GM23338 (cell line): ENCODE measurements around the gene TTC28. TPM values are rescaled to one million over a fixed set of nuclear protein-coding genes. Genes with fewer than 3 reads are reported as not detected.

Experiments used
- ATAC-seq: fragments of 200-7000 bp; cut with Tn5 transposase; 3 replicates; pipeline ENCODE4 v1.9.1; 2020
- DNase-seq: peaks from one replicate; pipeline ENCODE4 v3.0.0-alpha.2; 2015; ENCODE audit warnings: low spot score
- H2AFZ ChIP-seq: fragments of 200-600 bp; sonication (generic); 2 replicates; pipeline ENCODE4 v1.8.0; 2016; ENCODE audit warnings: antibody characterized with exemption, mild to moderate bottlenecking, moderate library complexity
- H3F3A ChIP-seq: fragments of 200-600 bp; sonication (generic); replicated peaks from 2 replicates; pipeline ENCODE4 v1.8.0; 2017; ENCODE audit warnings: antibody characterized with exemption, mixed run types, low read depth
- H3K27ac ChIP-seq: fragments of 200-600 bp; sonication (generic); 2 replicates; pipeline ENCODE4 v1.6.1; 2016; ENCODE audit warnings: low read depth
- H3K27me3 ChIP-seq: fragments of 200-600 bp; sonication (generic); 2 replicates; pipeline ENCODE4 v1.8.0; 2016; ENCODE audit warnings: mild to moderate bottlenecking, mixed run types, moderate library complexity; ENCODE audit not compliant: insufficient read depth
- H3K36me3 ChIP-seq: fragments of 200-600 bp; sonication (generic); 2 replicates; pipeline ENCODE4 v1.8.0; 2016; ENCODE audit warnings: mild to moderate bottlenecking; ENCODE audit not compliant: insufficient read depth
- H3K4me1 ChIP-seq: fragments of 200-600 bp; sonication (generic); 2 replicates; pipeline ENCODE4 v1.8.0; 2016; ENCODE audit warnings: mild to moderate bottlenecking, moderate library complexity; ENCODE audit not compliant: insufficient read depth
- H3K4me2 ChIP-seq: fragments of 200-600 bp; sonication (generic); 2 replicates; pipeline ENCODE4 v1.7.1; 2017; ENCODE audit warnings: mixed run types
- H3K4me3 ChIP-seq: fragments of 200-600 bp; sonication (generic); 2 replicates; pipeline ENCODE4 v1.6.1; 2016; ENCODE audit warnings: mixed run types
- H3K79me2 ChIP-seq: fragments of 200-600 bp; sonication (generic); replicated peaks from 2 replicates; pipeline ENCODE4 v1.8.0; 2017; ENCODE audit warnings: mild to moderate bottlenecking; ENCODE audit not compliant: insufficient read depth
- H3K9me2 ChIP-seq: fragments of 200-600 bp; sonication (generic); 2 replicates; pipeline ENCODE4 v1.8.0; 2017; ENCODE audit not compliant: insufficient read depth
- H4K20me1 ChIP-seq: fragments of 200-600 bp; sonication (generic); replicated peaks from 2 replicates; pipeline ENCODE4 v1.8.0; 2017; ENCODE audit warnings: mild to moderate bottlenecking; ENCODE audit not compliant: insufficient read depth
- H3K27ac Mint-ChIP-seq: 2 replicates; pipeline ENCODE4 v1.8.0; 2020; ENCODE audit warnings: inconsistent platforms, mild to moderate bottlenecking, moderate library complexity, mixed read lengths
- H3K27me3 Mint-ChIP-seq: 3 replicates; pipeline ENCODE4 v1.8.0; 2022; ENCODE audit warnings: low read depth, mild to moderate bottlenecking, moderate library complexity, mixed read lengths, inconsistent platforms; ENCODE audit not compliant: insufficient read depth, poor library complexity
- H3K36me3 Mint-ChIP-seq: 3 replicates; pipeline ENCODE4 v1.8.0; 2021; ENCODE audit warnings: low read depth, mild to moderate bottlenecking, inconsistent platforms, moderate library complexity, mixed read lengths
- H3K4me1 Mint-ChIP-seq: 3 replicates; pipeline ENCODE4 v1.8.0; 2020; ENCODE audit warnings: mild to moderate bottlenecking, inconsistent platforms, mixed read lengths
- H3K4me3 Mint-ChIP-seq: 3 replicates; pipeline ENCODE4 v1.8.0; 2021; ENCODE audit warnings: moderate library complexity, mild to moderate bottlenecking, inconsistent platforms, mixed read lengths
- H3K9me3 Mint-ChIP-seq: 3 replicates; pipeline ENCODE4 v1.8.0; 2020; ENCODE audit warnings: moderate library complexity, mild to moderate bottlenecking, inconsistent platforms, mixed read lengths
- CREB1 ChIP-seq: fragments of 250-450 bp; sonication (Bioruptor Pico); IDR thresholded peaks from 2 replicates; pipeline ENCODE4 v1.5.0; 2020; ENCODE audit warnings: low read depth, mild to moderate bottlenecking, moderate library complexity
- EZH2 ChIP-seq: fragments of 200-600 bp; sonication (generic); IDR thresholded peaks from one replicate; pipeline ENCODE4 v1.8.0; 2017; ENCODE audit warnings: antibody characterized with exemption, mild to moderate bottlenecking, low read depth; ENCODE audit not compliant: unreplicated experiment
- EZH2phosphoT487 ChIP-seq: fragments of 200-600 bp; sonication (generic); IDR thresholded peaks from one replicate; pipeline ENCODE4 v1.8.1; 2018; ENCODE audit warnings: antibody characterized with exemption; ENCODE audit not compliant: unreplicated experiment
- JUNB ChIP-seq: IDR thresholded peaks from one replicate; pipeline ENCODE4 v1.6.1; 2016; ENCODE audit warnings: antibody characterized with exemption; ENCODE audit not compliant: unreplicated experiment
- NANOG ChIP-seq: IDR thresholded peaks from 2 replicates; pipeline ENCODE4 v1.6.1; 2016; ENCODE audit warnings: antibody characterized with exemption, borderline replicate concordance
- POLR2AphosphoS5 ChIP-seq: IDR thresholded peaks from 2 replicates; pipeline ENCODE4 v1.6.1; 2016; ENCODE audit warnings: antibody characterized with exemption, low read depth
- REST ChIP-seq: IDR thresholded peaks from one replicate; pipeline ENCODE4 v1.6.1; 2018; ENCODE audit warnings: antibody characterized with exemption; ENCODE audit not compliant: unreplicated experiment
- STAT1 ChIP-seq: IDR thresholded peaks from one replicate; pipeline ENCODE4 v1.6.1; 2016; ENCODE audit warnings: antibody characterized with exemption; ENCODE audit not compliant: unreplicated experiment
- ZNF114 ChIP-seq: fragments of 250-450 bp; sonication (Bioruptor Pico); IDR thresholded peaks from 2 replicates; pipeline ENCODE4 v1.5.0; 2020; ENCODE audit warnings: mild to moderate bottlenecking, moderate library complexity
- ZNF331 ChIP-seq: fragments of 250-450 bp; sonication (Bioruptor Pico); IDR thresholded peaks from 2 replicates; pipeline ENCODE4 v1.5.0; 2020; ENCODE audit warnings: low read depth, mild to moderate bottlenecking, moderate library complexity
- polyA plus RNA-seq: library from polyadenylated mRNA; unstranded; fragments of >200 nt; fragmentation: Nextera tagmentation; extraction: Ambion mirVana; gene quantifications from 2 replicates; pipeline ENCODE4 v1.2.1, GENCODE V29; 2016
- total RNA-seq: library from RNA; depleted of rRNA; stranded (reverse); fragments of >200 nt; shearing (Covaris generic); gene quantifications from 2 replicates; pipeline ENCODE4 v1.2.3, GENCODE V29; 2014
- TF ChIP-seq, protein P1 (sequence below): IDR thresholded peaks from 2 replicates; pipeline ENCODE4 v1.6.1; 2016; ENCODE audit warnings: antibody characterized with exemption
- TF ChIP-seq, protein P2 (sequence below), 2 experiments: fragments of 200-600 bp in 1 of 2; sonication (generic) in 1 of 2; conservative IDR thresholded peaks; 2 replicates each; pipeline versions ENCODE4 v1.5.1 to v1.6.1; 2016 to 2017; ENCODE audit warnings: antibody characterized with exemption in 2 of 2, low read depth in 2 of 2, mild to moderate bottlenecking in 2 of 2, moderate library complexity in 1 of 2
- TF ChIP-seq, protein P3 (sequence below): fragments of 250-450 bp; sonication (Bioruptor Pico); IDR thresholded peaks from 2 replicates; pipeline ENCODE4 v1.5.0; 2020; ENCODE audit warnings: mild to moderate bottlenecking, moderate library complexity

The TTC28 gene
- total and polyA plus RNA-seq, 2 experiments from 2014 or later = 4.5 to 16.1 TPM

DNA sequence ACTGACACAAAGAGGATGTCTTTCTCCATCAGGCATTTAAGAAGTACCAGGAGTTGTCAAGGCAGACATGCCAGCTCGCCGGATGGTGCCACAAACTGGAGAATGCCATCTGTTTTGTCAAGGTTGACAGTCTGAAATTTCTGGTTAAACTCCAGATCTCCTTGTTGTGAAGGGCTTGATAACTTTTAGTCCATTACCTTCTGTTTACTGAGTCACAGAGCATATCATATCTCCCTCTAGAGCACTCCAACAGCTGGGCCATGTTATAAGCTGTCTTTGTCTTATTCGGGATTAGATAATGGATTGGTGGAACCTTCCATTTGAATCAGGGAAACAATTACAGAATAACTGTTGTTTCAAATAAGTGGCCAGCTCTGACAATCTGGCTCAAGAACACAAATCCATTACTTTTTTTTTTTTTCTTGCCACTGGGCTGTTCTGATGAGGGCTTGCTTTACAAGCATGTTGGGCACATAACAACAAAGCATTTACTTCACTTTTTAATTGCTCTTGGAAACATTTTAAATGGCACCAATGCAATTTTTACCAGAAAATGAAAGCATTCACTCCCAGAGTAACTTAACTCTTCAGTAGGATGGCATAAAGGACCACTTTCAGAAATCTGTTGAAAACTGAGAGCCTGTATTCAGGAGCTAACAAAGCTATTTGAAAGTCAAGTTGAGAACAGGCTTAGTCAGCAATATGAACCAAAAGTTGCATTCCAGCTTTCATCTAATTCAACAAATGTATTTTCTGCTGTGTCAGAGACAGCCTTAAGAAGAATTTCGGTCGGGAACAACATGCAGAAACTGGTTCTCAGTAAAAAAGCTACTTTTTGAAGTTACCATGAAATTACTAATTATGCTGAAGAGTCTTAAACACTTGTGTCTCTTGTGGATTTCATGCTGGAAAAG lies 533.0 kb downstream of the TTC28 start:
- Histone ChIP-seq H3K79me2 (no peaks in the 10 kb centered on the region), H3K27ac (no peak overlapping the region), H2AFZ (no peak overlapping the region), H3K4me3 (no peak overlapping the region), H3K4me2 (no peak overlapping the region), H3K27me3 (no peaks in the 10 kb centered on the region), H3F3A (no peaks in the 10 kb centered on the region), H3K4me1 (peaks cover 10% of the 10 kb centered on the region), H3K36me3 (no peaks in the 10 kb centered on the region), H3K9me2 (no peaks in the 10 kb centered on the region), H4K20me1 (no peaks in the 10 kb centered on the region)
- H3K4me3 Mint-ChIP-seq = no peak overlapping the region
- DNase-seq (no peak), ATAC-seq (no peak)
- no peak overlapping the region for H3K27ac Mint-ChIP-seq
- H3K9me3 Mint-ChIP-seq = no peaks in the 10 kb centered on the region
- no peak for TF ChIP-seq REST
- TF ChIP-seq EZH2 = no peak
- no peak for TF ChIP-seq EZH2phosphoT487
- TF ChIP-seq STAT1 = no peak
- TF ChIP-seq POLR2AphosphoS5 = no peak
- TF ChIP-seq, protein P1, sequence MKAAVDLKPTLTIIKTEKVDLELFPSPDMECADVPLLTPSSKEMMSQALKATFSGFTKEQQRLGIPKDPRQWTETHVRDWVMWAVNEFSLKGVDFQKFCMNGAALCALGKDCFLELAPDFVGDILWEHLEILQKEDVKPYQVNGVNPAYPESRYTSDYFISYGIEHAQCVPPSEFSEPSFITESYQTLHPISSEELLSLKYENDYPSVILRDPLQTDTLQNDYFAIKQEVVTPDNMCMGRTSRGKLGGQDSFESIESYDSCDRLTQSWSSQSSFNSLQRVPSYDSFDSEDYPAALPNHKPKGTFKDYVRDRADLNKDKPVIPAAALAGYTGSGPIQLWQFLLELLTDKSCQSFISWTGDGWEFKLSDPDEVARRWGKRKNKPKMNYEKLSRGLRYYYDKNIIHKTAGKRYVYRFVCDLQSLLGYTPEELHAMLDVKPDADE = no peak
- no peak for TF ChIP-seq ZNF331
- TF ChIP-seq, protein P2, sequence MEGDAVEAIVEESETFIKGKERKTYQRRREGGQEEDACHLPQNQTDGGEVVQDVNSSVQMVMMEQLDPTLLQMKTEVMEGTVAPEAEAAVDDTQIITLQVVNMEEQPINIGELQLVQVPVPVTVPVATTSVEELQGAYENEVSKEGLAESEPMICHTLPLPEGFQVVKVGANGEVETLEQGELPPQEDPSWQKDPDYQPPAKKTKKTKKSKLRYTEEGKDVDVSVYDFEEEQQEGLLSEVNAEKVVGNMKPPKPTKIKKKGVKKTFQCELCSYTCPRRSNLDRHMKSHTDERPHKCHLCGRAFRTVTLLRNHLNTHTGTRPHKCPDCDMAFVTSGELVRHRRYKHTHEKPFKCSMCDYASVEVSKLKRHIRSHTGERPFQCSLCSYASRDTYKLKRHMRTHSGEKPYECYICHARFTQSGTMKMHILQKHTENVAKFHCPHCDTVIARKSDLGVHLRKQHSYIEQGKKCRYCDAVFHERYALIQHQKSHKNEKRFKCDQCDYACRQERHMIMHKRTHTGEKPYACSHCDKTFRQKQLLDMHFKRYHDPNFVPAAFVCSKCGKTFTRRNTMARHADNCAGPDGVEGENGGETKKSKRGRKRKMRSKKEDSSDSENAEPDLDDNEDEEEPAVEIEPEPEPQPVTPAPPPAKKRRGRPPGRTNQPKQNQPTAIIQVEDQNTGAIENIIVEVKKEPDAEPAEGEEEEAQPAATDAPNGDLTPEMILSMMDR (conservative IDR thresholded peaks at IDR 0.05; ENCODE audit: low read depth in 2 of 2) = no peak
- no peak for TF ChIP-seq JUNB
- TF ChIP-seq, protein P3, sequence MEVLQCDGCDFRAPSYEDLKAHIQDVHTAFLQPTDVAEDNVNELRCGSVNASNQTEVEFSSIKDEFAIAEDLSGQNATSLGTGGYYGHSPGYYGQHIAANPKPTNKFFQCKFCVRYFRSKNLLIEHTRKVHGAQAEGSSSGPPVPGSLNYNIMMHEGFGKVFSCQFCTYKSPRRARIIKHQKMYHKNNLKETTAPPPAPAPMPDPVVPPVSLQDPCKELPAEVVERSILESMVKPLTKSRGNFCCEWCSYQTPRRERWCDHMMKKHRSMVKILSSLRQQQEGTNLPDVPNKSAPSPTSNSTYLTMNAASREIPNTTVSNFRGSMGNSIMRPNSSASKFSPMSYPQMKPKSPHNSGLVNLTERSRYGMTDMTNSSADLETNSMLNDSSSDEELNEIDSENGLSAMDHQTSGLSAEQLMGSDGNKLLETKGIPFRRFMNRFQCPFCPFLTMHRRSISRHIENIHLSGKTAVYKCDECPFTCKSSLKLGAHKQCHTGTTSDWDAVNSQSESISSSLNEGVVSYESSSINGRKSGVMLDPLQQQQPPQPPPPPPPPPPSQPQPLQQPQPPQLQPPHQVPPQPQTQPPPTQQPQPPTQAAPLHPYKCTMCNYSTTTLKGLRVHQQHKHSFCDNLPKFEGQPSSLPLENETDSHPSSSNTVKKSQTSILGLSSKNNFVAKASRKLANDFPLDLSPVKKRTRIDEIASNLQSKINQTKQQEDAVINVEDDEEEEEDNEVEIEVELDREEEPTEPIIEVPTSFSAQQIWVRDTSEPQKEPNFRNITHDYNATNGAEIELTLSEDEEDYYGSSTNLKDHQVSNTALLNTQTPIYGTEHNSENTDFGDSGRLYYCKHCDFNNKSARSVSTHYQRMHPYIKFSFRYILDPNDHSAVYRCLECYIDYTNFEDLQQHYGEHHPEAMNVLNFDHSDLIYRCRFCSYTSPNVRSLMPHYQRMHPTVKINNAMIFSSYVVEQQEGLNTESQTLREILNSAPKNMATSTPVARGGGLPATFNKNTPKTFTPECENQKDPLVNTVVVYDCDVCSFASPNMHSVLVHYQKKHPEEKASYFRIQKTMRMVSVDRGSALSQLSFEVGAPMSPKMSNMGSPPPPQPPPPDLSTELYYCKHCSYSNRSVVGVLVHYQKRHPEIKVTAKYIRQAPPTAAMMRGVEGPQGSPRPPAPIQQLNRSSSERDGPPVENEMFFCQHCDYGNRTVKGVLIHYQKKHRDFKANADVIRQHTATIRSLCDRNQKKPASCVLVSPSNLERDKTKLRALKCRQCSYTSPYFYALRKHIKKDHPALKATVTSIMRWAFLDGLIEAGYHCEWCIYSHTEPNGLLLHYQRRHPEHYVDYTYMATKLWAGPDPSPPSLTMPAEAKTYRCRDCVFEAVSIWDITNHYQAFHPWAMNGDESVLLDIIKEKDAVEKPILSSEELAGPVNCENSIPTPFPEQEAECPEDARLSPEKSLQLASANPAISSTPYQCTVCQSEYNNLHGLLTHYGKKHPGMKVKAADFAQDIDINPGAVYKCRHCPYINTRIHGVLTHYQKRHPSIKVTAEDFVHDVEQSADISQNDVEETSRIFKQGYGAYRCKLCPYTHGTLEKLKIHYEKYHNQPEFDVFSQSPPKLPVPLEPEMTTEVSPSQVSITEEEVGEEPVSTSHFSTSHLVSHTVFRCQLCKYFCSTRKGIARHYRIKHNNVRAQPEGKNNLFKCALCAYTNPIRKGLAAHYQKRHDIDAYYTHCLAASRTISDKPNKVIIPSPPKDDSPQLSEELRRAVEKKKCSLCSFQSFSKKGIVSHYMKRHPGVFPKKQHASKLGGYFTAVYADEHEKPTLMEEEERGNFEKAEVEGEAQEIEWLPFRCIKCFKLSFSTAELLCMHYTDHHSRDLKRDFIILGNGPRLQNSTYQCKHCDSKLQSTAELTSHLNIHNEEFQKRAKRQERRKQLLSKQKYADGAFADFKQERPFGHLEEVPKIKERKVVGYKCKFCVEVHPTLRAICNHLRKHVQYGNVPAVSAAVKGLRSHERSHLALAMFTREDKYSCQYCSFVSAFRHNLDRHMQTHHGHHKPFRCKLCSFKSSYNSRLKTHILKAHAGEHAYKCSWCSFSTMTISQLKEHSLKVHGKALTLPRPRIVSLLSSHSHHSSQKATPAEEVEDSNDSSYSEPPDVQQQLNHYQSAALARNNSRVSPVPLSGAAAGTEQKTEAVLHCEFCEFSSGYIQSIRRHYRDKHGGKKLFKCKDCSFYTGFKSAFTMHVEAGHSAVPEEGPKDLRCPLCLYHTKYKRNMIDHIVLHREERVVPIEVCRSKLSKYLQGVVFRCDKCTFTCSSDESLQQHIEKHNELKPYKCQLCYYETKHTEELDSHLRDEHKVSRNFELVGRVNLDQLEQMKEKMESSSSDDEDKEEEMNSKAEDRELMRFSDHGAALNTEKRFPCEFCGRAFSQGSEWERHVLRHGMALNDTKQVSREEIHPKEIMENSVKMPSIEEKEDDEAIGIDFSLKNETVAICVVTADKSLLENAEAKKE (CRISPR knock-in tag) = no peak
- TF ChIP-seq ZNF114 (CRISPR knock-in tag) = no peak
- no peak for TF ChIP-seq NANOG
- TF ChIP-seq CREB1 = no peak
- no peaks in the 10 kb centered on the region for H3K36me3 Mint-ChIP-seq
- no peaks in the 10 kb centered on the region for H3K27me3 Mint-ChIP-seq
- peaks cover 26% of the 10 kb centered on the region for H3K4me1 Mint-ChIP-seq
